OCI-LY7 (cell line): ENCODE measurements around the gene CCBE1.

Experiments used
- CTCF ChIP-seq: fragments of 200-600 bp; sonication (generic); conservative IDR thresholded peaks from 2 replicates; pipeline ENCODE4 v1.5.1; 2014; ENCODE audit warnings: mild to moderate bottlenecking, antibody characterized with exemption, low read length, moderate library complexity, mixed read lengths
- EZH2phosphoT487 ChIP-seq: fragments of 200-600 bp; sonication (generic); IDR thresholded peaks from 2 replicates; pipeline ENCODE4 v1.6.1; 2018; ENCODE audit warnings: low read depth, borderline replicate concordance, mild to moderate bottlenecking, mixed run types, antibody characterized with exemption, low read length, moderate library complexity, mixed read lengths

DNA sequence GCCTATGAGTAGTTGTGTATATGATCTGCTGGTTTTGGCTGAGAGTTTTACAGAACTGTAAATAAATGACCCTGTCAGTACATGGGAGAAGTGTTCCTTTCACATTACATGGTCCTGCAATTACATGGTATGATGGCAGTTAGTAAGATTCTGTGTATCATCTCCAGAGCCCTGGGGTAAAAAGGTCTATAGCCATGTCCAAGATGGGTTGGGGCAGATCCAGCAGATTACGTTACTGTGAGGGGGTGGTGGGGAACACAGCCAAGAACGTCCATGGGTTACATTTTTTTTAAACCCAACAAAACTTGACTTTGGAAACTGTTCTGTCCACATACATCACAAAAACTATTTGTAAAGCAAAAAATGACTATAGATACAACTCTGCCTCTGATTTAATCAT, 274.0 kb downstream of the CCBE1 start:
- TF ChIP-seq CTCF (no peak), EZH2phosphoT487 (no peak)
